WTC11 (cell line): Measurements from ENCODE around the gene ATN1. TPM values are rescaled to one million over a fixed set of nuclear protein-coding genes. Genes with fewer than 3 reads are reported as not detected.

ENCODE experiments used
- ATAC-seq: fragments of 200-7000 bp; cut with Tn5 transposase; 2 replicates; pipeline ENCODE4 v1.10.0; 2021; ENCODE audit warnings: mild to moderate bottlenecking, moderate library complexity
- CTCF ChIA-PET: fragments of 300-600 bp; sonication (Branson Sonifier 250); formaldehyde crosslinking; loops from one replicate; lab custom pipeline; 2021; ENCODE audit warnings: antibody characterized with exemption; lab: Charles Lee
- POLR2A ChIA-PET: fragments of 350-600 bp; sonication (Branson Sonifier 250); formaldehyde crosslinking; loops from one replicate; lab custom pipeline; 2021; ENCODE audit warnings: antibody characterized with exemption; lab: Charles Lee
- DNase-seq: peaks from one replicate; pipeline ENCODE4 v3.0.0; 2021; ENCODE audit warnings: low spot score
- H3K27ac Mint-ChIP-seq: 2 replicates; pipeline ENCODE4 v1.8.0; 2021; ENCODE audit warnings: mixed read lengths
- H3K27me3 Mint-ChIP-seq: 2 replicates; pipeline ENCODE4 v1.8.0; 2021; ENCODE audit warnings: low read depth, mild to moderate bottlenecking, moderate library complexity, mixed read lengths
- H3K36me3 Mint-ChIP-seq: 2 replicates; pipeline ENCODE4 v1.8.0; 2021; ENCODE audit warnings: mixed read lengths
- H3K4me1 Mint-ChIP-seq: 2 replicates; pipeline ENCODE4 v1.8.0; 2022; ENCODE audit warnings: mixed read lengths
- H3K4me3 Mint-ChIP-seq: 2 replicates; pipeline ENCODE4 v1.8.0; 2021; ENCODE audit warnings: mild to moderate bottlenecking, moderate library complexity, mixed read lengths
- H3K9me3 Mint-ChIP-seq: 2 replicates; pipeline ENCODE4 v1.8.0; 2021; ENCODE audit warnings: mixed read lengths
- E2F4 ChIP-seq: sonication (generic); formaldehyde crosslinking; IDR thresholded peaks from 2 replicates; pipeline ENCODE4 v1.8.1; 2022; ENCODE audit warnings: low read depth, mild to moderate bottlenecking, moderate library complexity, missing genetic modification reagents, borderline replicate concordance
- E2F5 ChIP-seq: sonication (generic); formaldehyde crosslinking; IDR thresholded peaks from 2 replicates; pipeline ENCODE4 v1.8.1; 2022; ENCODE audit warnings: mild to moderate bottlenecking, moderate library complexity, missing genetic modification reagents
- ESRRA ChIP-seq: sonication (generic); formaldehyde crosslinking; IDR thresholded peaks from 2 replicates; pipeline ENCODE4 v1.8.1; 2022; ENCODE audit warnings: mild to moderate bottlenecking, missing genetic modification reagents, borderline replicate concordance
- FOXJ3 ChIP-seq: sonication (generic); formaldehyde crosslinking; IDR thresholded peaks from 2 replicates; pipeline ENCODE4 v1.9.0; 2021; ENCODE audit warnings: missing genetic modification reagents, mild to moderate bottlenecking, borderline replicate concordance
- HMGXB4 ChIP-seq: sonication (generic); formaldehyde crosslinking; IDR thresholded peaks from 2 replicates; pipeline ENCODE4 v1.8.1; 2023; ENCODE audit warnings: mild to moderate bottlenecking, moderate library complexity, missing genetic modification reagents
- IRF1 ChIP-seq: sonication (generic); formaldehyde crosslinking; IDR thresholded peaks from 2 replicates; pipeline ENCODE4 v1.8.0; 2023; ENCODE audit warnings: missing genetic modification reagents
- JAZF1 ChIP-seq: fragments of 250-450 bp; sonication (Bioruptor Pico); IDR thresholded peaks from 2 replicates; pipeline ENCODE4 v1.9.0; 2021; ENCODE audit warnings: moderate library complexity, mild to moderate bottlenecking, inconsistent platforms
- NFATC4 ChIP-seq: fragments of 250-450 bp; sonication (Bioruptor Pico); IDR thresholded peaks from 2 replicates; pipeline ENCODE4 v1.9.0; 2021; ENCODE audit warnings: mild to moderate bottlenecking
- OVOL2 ChIP-seq: fragments of 250-450 bp; sonication (Bioruptor Pico); IDR thresholded peaks from 2 replicates; pipeline ENCODE4 v1.9.0; 2021; ENCODE audit warnings: mild to moderate bottlenecking, borderline replicate concordance
- STAT6 ChIP-seq: sonication (generic); formaldehyde crosslinking; conservative IDR thresholded peaks from 2 replicates; pipeline ENCODE4 v1.8.1; 2023; ENCODE audit warnings: mild to moderate bottlenecking, low read depth, missing genetic modification reagents, moderate library complexity
- TEAD4 ChIP-seq: sonication (generic); formaldehyde crosslinking; IDR thresholded peaks from 2 replicates; pipeline ENCODE4 v1.8.0; 2022; ENCODE audit warnings: mild to moderate bottlenecking, missing genetic modification reagents
- ZNF138 ChIP-seq: sonication (generic); formaldehyde crosslinking; conservative IDR thresholded peaks from 2 replicates; pipeline ENCODE4 v1.8.1; 2022; ENCODE audit warnings: mild to moderate bottlenecking, moderate library complexity, missing genetic modification reagents
- ZNF232 ChIP-seq: sonication (generic); formaldehyde crosslinking; IDR thresholded peaks from 2 replicates; pipeline ENCODE4 v1.8.0; 2022; ENCODE audit warnings: mild to moderate bottlenecking, missing genetic modification reagents
- ZNF263 ChIP-seq: sonication (generic); formaldehyde crosslinking; IDR thresholded peaks from 2 replicates; pipeline ENCODE4 v1.8.1; 2022; ENCODE audit warnings: low read depth, mild to moderate bottlenecking, moderate library complexity, missing genetic modification reagents
- ZNF416 ChIP-seq: fragments of 250-450 bp; sonication (Bioruptor Pico); IDR thresholded peaks from 2 replicates; pipeline ENCODE4 v1.9.0; 2021; ENCODE audit warnings: mild to moderate bottlenecking, inconsistent platforms
- ZNF671 ChIP-seq: fragments of 250-450 bp; sonication (Bioruptor Pico); IDR thresholded peaks from 2 replicates; pipeline ENCODE4 v1.8.0; 2021; ENCODE audit warnings: mild to moderate bottlenecking
- total RNA-seq: library from RNA; stranded (reverse); gene quantifications from 3 replicates; pipeline ENCODE4 v1.2.3, GENCODE V29; 2021
- TF ChIP-seq, protein P1 (sequence below): sonication (generic); formaldehyde crosslinking; IDR thresholded peaks from 2 replicates; pipeline ENCODE4 v1.8.1; 2023; ENCODE audit warnings: mild to moderate bottlenecking, missing genetic modification reagents, borderline replicate concordance
- TF ChIP-seq, protein P2 (sequence below): sonication (generic); formaldehyde crosslinking; IDR thresholded peaks from 2 replicates; pipeline ENCODE4 v1.8.0; 2022; ENCODE audit warnings: mild to moderate bottlenecking, missing genetic modification reagents

ATN1 gene
- total RNA-seq, 1 experiment from 2014 or later = 87.1 TPM

DNA sequence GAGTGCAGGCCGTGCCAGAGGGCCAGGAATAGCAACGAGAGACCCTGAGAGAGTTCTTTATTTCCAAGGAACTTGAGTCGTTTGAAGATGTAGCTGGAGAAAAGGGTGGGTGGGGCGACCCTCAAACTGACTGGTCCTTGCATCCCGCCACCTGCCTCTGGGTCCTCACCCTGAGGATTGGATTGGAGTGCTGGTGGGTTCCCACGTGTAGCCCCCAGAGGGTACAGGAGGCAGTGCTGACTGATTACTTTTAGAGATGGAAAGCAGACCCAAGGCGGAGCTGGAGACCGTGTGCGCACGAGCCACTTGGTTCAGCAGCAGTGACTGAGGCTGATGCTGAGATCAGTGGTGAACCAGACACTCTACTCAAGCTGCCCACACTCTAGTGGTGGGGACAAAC is 49.9 kb downstream of the ATN1 start:
- ATAC-seq = no peak
- ChIA-PET POLR2A (interaction anchor here (1.1 kb wide), 1 partner anchor 31 kb away, joined by 3 read pairs; no protein-coding TSS in a partner anchor), CTCF (interaction anchor here (0.5 to 1.6 kb wide), 3 partner anchors 44 to 131 kb away, joined by 3 to 4 read pairs (median 4); no protein-coding TSS in a partner anchor)
- no peak for TF ChIP-seq ESRRA (CRISPR knock-in tag)
- TF ChIP-seq E2F5 (CRISPR knock-in tag) = no peak
- TF ChIP-seq NFATC4 (CRISPR knock-in tag) = no peak
- H3K4me3 Mint-ChIP-seq = no peak overlapping the region
- peaks cover 69% of the 10 kb centered on the region for H3K36me3 Mint-ChIP-seq
- H3K9me3 Mint-ChIP-seq = no peaks in the 10 kb centered on the region
- H3K27me3 Mint-ChIP-seq = no peaks in the 10 kb centered on the region
- no peak for DNase-seq
- no peak overlapping the region; the same call in 1 of the 2 replicates for H3K27ac Mint-ChIP-seq
- H3K4me1 Mint-ChIP-seq = peaks cover 7% of the 10 kb centered on the region

- ATAC-seq (no peak), DNase-seq (no peak)
- CTCF ChIA-PET = interaction anchor here (0.6 to 1.6 kb wide), 2 partner anchors 43 to 130 kb away, joined by 3 to 4 read pairs; no protein-coding TSS in a partner anchor
- Mint-ChIP-seq H3K27me3 (no peaks in the 10 kb centered on the region), H3K9me3 (no peaks in the 10 kb centered on the region), H3K4me3 (no peak overlapping the region), H3K27ac (peak overlapping the region; percentile 76), H3K36me3 (peaks cover 69% of the 10 kb centered on the region), H3K4me1 (peaks cover 12% of the 10 kb centered on the region)
- POLR2A ChIA-PET = interaction anchor here (1.1 kb wide), 1 partner anchor 32 kb away, joined by 3 read pairs; no protein-coding TSS in a partner anchor
- TF ChIP-seq ZNF671 (CRISPR knock-in tag) (no peak), ZNF263 (CRISPR knock-in tag) (no peak), FOXJ3 (CRISPR knock-in tag) (no peak), IRF1 (CRISPR knock-in tag) (no peak)
- TF ChIP-seq, protein P1, sequence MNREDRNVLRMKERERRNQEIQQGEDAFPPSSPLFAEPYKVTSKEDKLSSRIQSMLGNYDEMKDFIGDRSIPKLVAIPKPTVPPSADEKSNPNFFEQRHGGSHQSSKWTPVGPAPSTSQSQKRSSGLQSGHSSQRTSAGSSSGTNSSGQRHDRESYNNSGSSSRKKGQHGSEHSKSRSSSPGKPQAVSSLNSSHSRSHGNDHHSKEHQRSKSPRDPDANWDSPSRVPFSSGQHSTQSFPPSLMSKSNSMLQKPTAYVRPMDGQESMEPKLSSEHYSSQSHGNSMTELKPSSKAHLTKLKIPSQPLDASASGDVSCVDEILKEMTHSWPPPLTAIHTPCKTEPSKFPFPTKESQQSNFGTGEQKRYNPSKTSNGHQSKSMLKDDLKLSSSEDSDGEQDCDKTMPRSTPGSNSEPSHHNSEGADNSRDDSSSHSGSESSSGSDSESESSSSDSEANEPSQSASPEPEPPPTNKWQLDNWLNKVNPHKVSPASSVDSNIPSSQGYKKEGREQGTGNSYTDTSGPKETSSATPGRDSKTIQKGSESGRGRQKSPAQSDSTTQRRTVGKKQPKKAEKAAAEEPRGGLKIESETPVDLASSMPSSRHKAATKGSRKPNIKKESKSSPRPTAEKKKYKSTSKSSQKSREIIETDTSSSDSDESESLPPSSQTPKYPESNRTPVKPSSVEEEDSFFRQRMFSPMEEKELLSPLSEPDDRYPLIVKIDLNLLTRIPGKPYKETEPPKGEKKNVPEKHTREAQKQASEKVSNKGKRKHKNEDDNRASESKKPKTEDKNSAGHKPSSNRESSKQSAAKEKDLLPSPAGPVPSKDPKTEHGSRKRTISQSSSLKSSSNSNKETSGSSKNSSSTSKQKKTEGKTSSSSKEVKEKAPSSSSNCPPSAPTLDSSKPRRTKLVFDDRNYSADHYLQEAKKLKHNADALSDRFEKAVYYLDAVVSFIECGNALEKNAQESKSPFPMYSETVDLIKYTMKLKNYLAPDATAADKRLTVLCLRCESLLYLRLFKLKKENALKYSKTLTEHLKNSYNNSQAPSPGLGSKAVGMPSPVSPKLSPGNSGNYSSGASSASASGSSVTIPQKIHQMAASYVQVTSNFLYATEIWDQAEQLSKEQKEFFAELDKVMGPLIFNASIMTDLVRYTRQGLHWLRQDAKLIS (CRISPR knock-in tag) = no peak
- TF ChIP-seq, all 79 proteins: peak for 0
Measured at GRCh38 chr12:6978188-6978587, 50.4 kb downstream of the ATN1 start.

DNA sequence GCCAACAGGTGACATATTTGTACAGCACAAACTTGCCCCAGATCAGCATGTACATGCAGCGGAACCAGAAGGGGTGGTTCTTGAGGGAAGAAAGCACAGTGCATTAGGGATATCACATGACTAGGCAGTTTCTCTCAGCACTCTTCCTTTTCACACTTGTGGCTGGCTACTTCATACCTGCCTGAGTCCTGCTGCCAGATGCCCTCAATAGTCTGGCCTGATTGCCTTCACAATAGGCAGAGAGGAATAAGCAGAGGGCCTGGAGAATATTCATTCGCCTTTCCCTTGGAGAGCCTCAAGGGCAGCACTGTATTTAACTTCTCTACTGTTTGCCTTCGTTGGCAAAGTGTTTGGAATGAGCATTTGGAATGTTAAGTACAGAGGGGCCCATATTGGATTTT is 50.9 kb downstream of the ATN1 start:
- H3K27ac Mint-ChIP-seq = peak overlapping the region; percentile 76
- H3K4me1 Mint-ChIP-seq = peaks cover 12% of the 10 kb centered on the region
- H3K4me3 Mint-ChIP-seq = no peak overlapping the region
- ATAC-seq = no peak
- no peak for DNase-seq
- ChIA-PET CTCF (interaction anchor here (1.2 kb wide), 1 partner anchor 14 kb away, joined by 4 read pairs; no protein-coding TSS in a partner anchor), POLR2A (no interaction called here)
- H3K27me3 Mint-ChIP-seq = no peaks in the 10 kb centered on the region
- peaks cover 69% of the 10 kb centered on the region for H3K36me3 Mint-ChIP-seq
- no peaks in the 10 kb centered on the region for H3K9me3 Mint-ChIP-seq
- TF ChIP-seq JAZF1 (no peak), ZNF232 (no peak), HMGXB4 (CRISPR knock-in tag) (no peak), STAT6 (CRISPR knock-in tag) (no peak), ZNF138 (CRISPR knock-in tag) (no peak), E2F4 (CRISPR knock-in tag) (no peak), ZNF416 (CRISPR knock-in tag) (no peak), OVOL2 (CRISPR knock-in tag) (no peak), TEAD4 (CRISPR knock-in tag) (no peak)
- TF ChIP-seq, protein P2, sequence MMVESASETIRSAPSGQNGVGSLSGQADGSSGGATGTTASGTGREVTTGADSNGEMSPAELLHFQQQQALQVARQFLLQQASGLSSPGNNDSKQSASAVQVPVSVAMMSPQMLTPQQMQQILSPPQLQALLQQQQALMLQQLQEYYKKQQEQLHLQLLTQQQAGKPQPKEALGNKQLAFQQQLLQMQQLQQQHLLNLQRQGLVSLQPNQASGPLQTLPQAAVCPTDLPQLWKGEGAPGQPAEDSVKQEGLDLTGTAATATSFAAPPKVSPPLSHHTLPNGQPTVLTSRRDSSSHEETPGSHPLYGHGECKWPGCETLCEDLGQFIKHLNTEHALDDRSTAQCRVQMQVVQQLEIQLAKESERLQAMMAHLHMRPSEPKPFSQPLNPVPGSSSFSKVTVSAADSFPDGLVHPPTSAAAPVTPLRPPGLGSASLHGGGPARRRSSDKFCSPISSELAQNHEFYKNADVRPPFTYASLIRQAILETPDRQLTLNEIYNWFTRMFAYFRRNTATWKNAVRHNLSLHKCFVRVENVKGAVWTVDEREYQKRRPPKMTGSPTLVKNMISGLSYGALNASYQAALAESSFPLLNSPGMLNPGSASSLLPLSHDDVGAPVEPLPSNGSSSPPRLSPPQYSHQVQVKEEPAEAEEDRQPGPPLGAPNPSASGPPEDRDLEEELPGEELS (CRISPR knock-in tag) = no peak
